Neural cell (in vitro differentiated cells): Measurements from ENCODE around the gene SYT6.

Source experiments
- EZH2 ChIP-seq: fragments of 200-600, 300-800 bp; shearing (Covaris generic), sonication (generic); IDR thresholded peaks from 2 replicates; pipeline ENCODE4 v1.6.1; 2014; ENCODE audit warnings: antibody characterized with exemption, low read length, borderline replicate concordance, mild to moderate bottlenecking; ENCODE audit not compliant: insufficient read depth, poor library complexity, severe bottlenecking
- POLR2AphosphoS5 ChIP-seq: IDR thresholded peaks from 2 replicates; pipeline ENCODE4 v1.6.1; 2012
- RAD21 ChIP-seq: fragments of 450-650 bp; conservative IDR thresholded peaks from 2 replicates; pipeline ENCODE4 v1.6.1; 2014; ENCODE audit warnings: antibody characterized with exemption, mild to moderate bottlenecking, moderate library complexity
- SMC3 ChIP-seq: fragments of 450-650 bp; conservative IDR thresholded peaks from 2 replicates; pipeline ENCODE4 v1.6.1; 2014; ENCODE audit warnings: antibody characterized with exemption, mild to moderate bottlenecking, moderate library complexity; ENCODE audit not compliant: poor library complexity
- TAF1 ChIP-seq: IDR thresholded peaks from 2 replicates; pipeline ENCODE4 v1.6.1; 2012; ENCODE audit warnings: low read depth
- TF ChIP-seq, protein P1 (sequence below): fragments of 450-650 bp; IDR thresholded peaks from 2 replicates; pipeline ENCODE4 v1.5.1; 2014; ENCODE audit warnings: antibody characterized with exemption, mild to moderate bottlenecking, moderate library complexity; ENCODE audit not compliant: poor library complexity, severe bottlenecking

DNA sequence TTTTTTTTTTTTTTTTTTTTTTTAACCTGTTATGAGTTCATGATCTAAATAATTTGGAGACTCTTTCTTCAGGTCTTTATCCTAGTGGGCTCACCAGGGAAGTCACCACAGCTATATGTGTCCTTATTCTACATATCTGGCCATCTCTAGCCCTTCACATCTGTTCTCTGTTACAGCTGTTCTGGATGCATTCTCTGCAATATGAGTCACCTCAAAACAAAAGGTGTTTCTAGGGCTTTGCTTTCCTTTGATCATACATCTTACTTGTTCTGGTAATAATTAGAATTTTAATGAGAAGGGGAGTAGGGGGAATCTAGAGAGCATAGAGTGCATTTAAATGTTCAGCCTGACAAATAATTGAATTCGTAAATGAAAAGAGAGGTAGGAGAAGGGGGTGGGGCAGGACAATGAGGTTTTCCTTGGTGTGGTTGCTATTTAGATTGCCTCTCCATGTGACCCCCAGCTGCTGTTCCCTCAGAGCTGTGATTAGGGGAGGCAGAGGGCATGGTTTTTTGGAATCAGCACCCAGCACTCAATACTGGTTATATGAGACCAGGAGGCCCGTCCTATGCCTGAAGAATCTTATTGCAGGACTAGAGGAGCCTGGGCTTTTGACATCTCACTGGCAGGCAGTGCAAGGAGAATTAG is 8.0 kb downstream of the SYT6 start:
- TF ChIP-seq EZH2 (no peak), POLR2AphosphoS5 (no peak), TAF1 (no peak), SMC3 (no peak), RAD21 (no peak)
- TF ChIP-seq, protein P1, sequence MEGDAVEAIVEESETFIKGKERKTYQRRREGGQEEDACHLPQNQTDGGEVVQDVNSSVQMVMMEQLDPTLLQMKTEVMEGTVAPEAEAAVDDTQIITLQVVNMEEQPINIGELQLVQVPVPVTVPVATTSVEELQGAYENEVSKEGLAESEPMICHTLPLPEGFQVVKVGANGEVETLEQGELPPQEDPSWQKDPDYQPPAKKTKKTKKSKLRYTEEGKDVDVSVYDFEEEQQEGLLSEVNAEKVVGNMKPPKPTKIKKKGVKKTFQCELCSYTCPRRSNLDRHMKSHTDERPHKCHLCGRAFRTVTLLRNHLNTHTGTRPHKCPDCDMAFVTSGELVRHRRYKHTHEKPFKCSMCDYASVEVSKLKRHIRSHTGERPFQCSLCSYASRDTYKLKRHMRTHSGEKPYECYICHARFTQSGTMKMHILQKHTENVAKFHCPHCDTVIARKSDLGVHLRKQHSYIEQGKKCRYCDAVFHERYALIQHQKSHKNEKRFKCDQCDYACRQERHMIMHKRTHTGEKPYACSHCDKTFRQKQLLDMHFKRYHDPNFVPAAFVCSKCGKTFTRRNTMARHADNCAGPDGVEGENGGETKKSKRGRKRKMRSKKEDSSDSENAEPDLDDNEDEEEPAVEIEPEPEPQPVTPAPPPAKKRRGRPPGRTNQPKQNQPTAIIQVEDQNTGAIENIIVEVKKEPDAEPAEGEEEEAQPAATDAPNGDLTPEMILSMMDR = no peak
